Panc1 (cell line): Measurements from ENCODE around the gene PAK2.

Source experiments
- CTCF ChIP-seq: fragments of 450-650 bp; IDR thresholded peaks from 2 replicates; pipeline ENCODE4 v1.5.1; 2017; ENCODE audit warnings: mild to moderate bottlenecking
- POLR2AphosphoS5 ChIP-seq: IDR thresholded peaks from 2 replicates; pipeline ENCODE4 v1.6.1; 2012; ENCODE audit warnings: mild to moderate bottlenecking, low read depth, low read length, moderate library complexity
- REST ChIP-seq, 2 experiments: IDR thresholded peaks; 2 replicates each; pipeline ENCODE4 v1.6.1; 2011 to 2012; ENCODE audit warnings: low read depth in 2 of 2, control low read depth in 1 of 2, low read length in 1 of 2, mild to moderate bottlenecking in 1 of 2, moderate library complexity in 1 of 2; ENCODE audit not compliant: insufficient read depth in 1 of 2
- TCF7L2 ChIP-seq: IDR thresholded peaks from 2 replicates; pipeline ENCODE4 v1.6.1; 2011; ENCODE audit warnings: mild to moderate bottlenecking, low read depth, low read length, inconsistent platforms

DNA sequence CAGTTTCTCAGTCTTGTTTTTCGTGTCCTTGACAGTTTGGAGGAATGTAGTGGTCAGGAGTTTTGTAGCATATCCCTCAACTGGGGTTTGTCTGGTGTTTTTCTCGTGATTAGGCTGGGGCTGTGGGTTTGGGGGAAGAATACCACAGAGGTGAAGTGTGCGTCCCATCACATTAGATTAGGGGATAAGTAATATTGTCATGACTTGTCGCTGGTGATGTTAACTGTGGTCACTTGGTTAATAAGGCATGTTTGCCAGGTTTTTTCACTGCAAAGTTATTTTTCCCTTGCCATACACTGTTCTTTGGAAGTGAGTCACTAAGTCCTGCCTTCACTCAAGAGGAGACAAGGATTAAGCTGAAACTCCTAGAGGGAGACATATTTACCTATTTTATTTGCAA, 39.1 kb downstream of the PAK2 start:
- TF ChIP-seq CTCF (no peak), TCF7L2 (no peak), REST (IDR thresholded peaks at IDR 0.05; ENCODE audit: insufficient read depth in 1 of 2, low read depth in 2 of 2, low read length in 1 of 2) (no peak), POLR2AphosphoS5 (no peak)
